CD14-positive monocyte (primary cell): Measurements from ENCODE around the gene MORC2. TPM values are rescaled to one million over a fixed set of nuclear protein-coding genes. Genes with fewer than 3 reads are reported as not detected.

Source experiments
- DNase-seq, 3 donors: peaks; one replicate each; pipeline ENCODE4 v3.0.0-alpha.2; 2011 to 2022
- H2AFZ ChIP-seq: 2 replicates; pipeline ENCODE4 v1.6.0; 2012; ENCODE audit warnings: mild to moderate bottlenecking, low read depth, low read length, inconsistent platforms; ENCODE audit not compliant: insufficient read depth, poor library complexity, severe bottlenecking
- H3K27ac ChIP-seq, 2 donors: 1 replicate in 1 of 2; 2 replicates in 1 of 2; pipeline ENCODE4 v1.5.1; 2012 to 2013; ENCODE audit warnings: low read length in 2 of 2, control low read depth in 1 of 2, inconsistent platforms in 1 of 2, low read depth in 1 of 2, mild to moderate bottlenecking in 1 of 2
- H3K27me3 ChIP-seq, 2 donors: one replicate each; pipeline versions ENCODE4 v1.6.0 to v1.6.1; 2011 to 2013; ENCODE audit warnings: low read length in 2 of 2; ENCODE audit not compliant: control insufficient read depth in 2 of 2, insufficient read depth in 2 of 2
- H3K36me3 ChIP-seq, 2 donors: replicated peaks in 1 of 2; 1 replicate in 1 of 2; 2 replicates in 1 of 2; pipeline versions ENCODE4 v1.5.1 to v1.6.1; 2012 to 2013; ENCODE audit warnings: low read length in 2 of 2, control low read depth in 1 of 2, inconsistent platforms in 1 of 2, mild to moderate bottlenecking in 1 of 2; ENCODE audit not compliant: insufficient read depth in 2 of 2, control insufficient read depth in 1 of 2
- H3K4me1 ChIP-seq, 2 donors: 1 replicate in 1 of 2; 2 replicates in 1 of 2; pipeline versions ENCODE4 v1.5.1 to v1.6.1; 2012 to 2013; ENCODE audit warnings: low read length in 2 of 2, control low read depth in 1 of 2, inconsistent platforms in 1 of 2, mild to moderate bottlenecking in 1 of 2, moderate library complexity in 1 of 2; ENCODE audit not compliant: insufficient read depth in 2 of 2, control insufficient read depth in 1 of 2
- H3K4me2 ChIP-seq: replicated peaks from 2 replicates; pipeline ENCODE3; 2012; ENCODE audit warnings: low read length, moderate library complexity, mild to moderate bottlenecking; ENCODE audit not compliant: poor library complexity, severe bottlenecking; ENCODE audit errors: extremely low read depth
- H3K4me3 ChIP-seq, 3 experiments: fragments of 200-600 bp in 1 of 3; sonication (generic) in 1 of 3; replicated peaks in 1 of 3; 1 replicate in 2 of 3; 2 replicates in 1 of 3; pipeline ENCODE4 v1.5.1; 2011 to 2013; ENCODE audit warnings: low read length in 3 of 3, mild to moderate bottlenecking in 3 of 3, control low read depth in 2 of 3, low read depth in 2 of 3, inconsistent platforms in 1 of 3, moderate library complexity in 1 of 3
- H3K79me2 ChIP-seq: 2 replicates; pipeline ENCODE4 v1.6.0; 2012; ENCODE audit warnings: mild to moderate bottlenecking, control low read depth, inconsistent platforms, low read length, moderate library complexity; ENCODE audit not compliant: insufficient read depth
- H3K9ac ChIP-seq: 2 replicates; pipeline ENCODE4 v1.6.0; 2017; ENCODE audit warnings: low read length, mild to moderate bottlenecking; ENCODE audit not compliant: insufficient read depth, poor library complexity, severe bottlenecking
- H3K9me3 ChIP-seq, 2 donors: replicated peaks in 1 of 2; 1 replicate in 1 of 2; 2 replicates in 1 of 2; pipeline versions ENCODE4 v1.5.1 to v1.6.1; 2012 to 2013; ENCODE audit warnings: low read length in 2 of 2, control low read depth in 1 of 2; ENCODE audit not compliant: control insufficient read depth in 1 of 2, insufficient read depth in 1 of 2
- H4K20me1 ChIP-seq: 2 replicates; pipeline ENCODE4 v1.6.0; 2012; ENCODE audit warnings: mild to moderate bottlenecking, low read length, control low read depth, moderate library complexity; ENCODE audit not compliant: insufficient read depth
- H3K27ac Mint-ChIP-seq, 7 donors: one replicate each; pipeline ENCODE4 v1.8.0; 2020; ENCODE audit warnings: mild to moderate bottlenecking in 7 of 7, mixed read lengths in 7 of 7, moderate library complexity in 6 of 7, inconsistent platforms in 2 of 7
- H3K27me3 Mint-ChIP-seq, 3 donors: one replicate each; pipeline ENCODE4 v1.8.0; 2021 to 2022; ENCODE audit warnings: low read depth in 3 of 3, mild to moderate bottlenecking in 3 of 3, mixed read lengths in 3 of 3, moderate library complexity in 3 of 3, inconsistent platforms in 1 of 3
- H3K36me3 Mint-ChIP-seq, 2 donors: one replicate each; pipeline ENCODE4 v1.8.0; 2020; ENCODE audit warnings: mixed read lengths in 2 of 2, inconsistent platforms in 1 of 2, mild to moderate bottlenecking in 1 of 2
- H3K4me1 Mint-ChIP-seq: one replicate; pipeline ENCODE4 v1.8.0; 2020; ENCODE audit warnings: mild to moderate bottlenecking, mixed read lengths
- H3K4me3 Mint-ChIP-seq, 2 donors: one replicate each; pipeline ENCODE4 v1.8.0; 2020; ENCODE audit warnings: mild to moderate bottlenecking in 2 of 2, mixed read lengths in 2 of 2, moderate library complexity in 1 of 2
- H3K9me3 Mint-ChIP-seq, 7 donors: one replicate each; pipeline ENCODE4 v1.8.0; 2020 to 2022; ENCODE audit warnings: mixed read lengths in 7 of 7, mild to moderate bottlenecking in 6 of 7, moderate library complexity in 6 of 7, inconsistent platforms in 2 of 7
- CTCF ChIP-seq: fragments of 200-600 bp; IDR thresholded peaks from one replicate; pipeline ENCODE4 v1.8.0; 2022; ENCODE audit warnings: antibody characterized with exemption, mild to moderate bottlenecking
- WGBS: methylation state at CpG from one replicate; pipeline ENCODE4 v1.1.5; 2013; ENCODE audit warnings: missing lambda C conversion rate; ENCODE audit not compliant: insufficient coverage; 5-methylcytosine and 5-hydroxymethylcytosine counted together
- intact Hi-C, 2 donors: fragments of 100-400 bp; cut with micrococcal nuclease; formaldehyde crosslinking; loops; one replicate each; pipeline versions ENCODE4 v1.15.0 to v1.15.1; 2023
- polyA plus RNA-seq, 3 donors: library from polyadenylated mRNA; depleted of rRNA in 1 of 3; unstranded in 2 of 3; stranded (reverse) in 1 of 3; fragments of 300-500 nt in 2 of 3; fragments of >200 nt in 1 of 3; fragmentation: Illumina TruSeq in 2 of 3; gene quantifications; 1 replicate in 2 of 3; 2 replicates in 1 of 3; pipeline ENCODE4 v1.2.3, GENCODE V29; 2012 to 2021

MORC2 gene
- polyA plus RNA-seq, 3 donors: 2.1 to 6.0 (median 2.4) TPM

GRCh38 chr22:30876915-30877553 is 91.5 kb downstream of the MORC2 start:
- intact Hi-C loops: no loop called here

GRCh38 chr22:30876221-30876751 is 92.3 kb downstream of the MORC2 start:
- Mint-ChIP-seq H3K36me3 (no peaks in the 10 kb centered on the region), H3K9me3 (no peaks in the 10 kb centered on the region), H3K4me3 (no peak overlapping the region), H3K4me1 (no peaks in the 10 kb centered on the region), H3K27ac (no peak overlapping the region), H3K27me3 (peaks cover 0 to 6% (median 2%) of the 10 kb centered on the region in 3 donors)
- Histone ChIP-seq H2AFZ (no peak overlapping the region), H3K4me1 (no peaks in the 10 kb centered on the region), H3K27ac (no peak overlapping the region), H3K9me3 (no peaks in the 10 kb centered on the region), H3K79me2 (no peaks in the 10 kb centered on the region), H3K36me3 (no peaks in the 10 kb centered on the region), H3K4me3 (no peak overlapping the region), H3K4me2 (no peak overlapping the region), H3K27me3 (no peaks in the 10 kb centered on the region), H4K20me1 (no peaks in the 10 kb centered on the region), H3K9ac (no peak overlapping the region)
- no peak for TF ChIP-seq CTCF
- intact Hi-C loops: no loop called here
- DNase-seq: no peak
- 91% methylated on average over 6 of the region's 9 CpGs for WGBS

More at GRCh38 chr22:30876915-30877553, 91.5 kb downstream of the MORC2 start:
- no peaks in the 10 kb centered on the region for H3K9me3 Mint-ChIP-seq
- Histone ChIP-seq H3K4me1 (no peaks in the 10 kb centered on the region), H3K36me3 (no peaks in the 10 kb centered on the region), H3K27me3 (no peaks in the 10 kb centered on the region), H3K9me3 (no peaks in the 10 kb centered on the region), H3K79me2 (no peaks in the 10 kb centered on the region), H3K9ac (no peak overlapping the region), H3K4me3 (no peak overlapping the region), H4K20me1 (no peaks in the 10 kb centered on the region), H3K27ac (no peak overlapping the region), H2AFZ (no peak overlapping the region), H3K4me2 (no peak overlapping the region)
- no peaks in the 10 kb centered on the region for H3K36me3 Mint-ChIP-seq
- H3K27me3 Mint-ChIP-seq: peaks cover 0 to 6% (median 2%) of the 10 kb centered on the region in 3 donors
- TF ChIP-seq CTCF: no peak
- no peak overlapping the region for H3K4me3 Mint-ChIP-seq
- no peak overlapping the region for H3K27ac Mint-ChIP-seq
- H3K4me1 Mint-ChIP-seq: no peaks in the 10 kb centered on the region
- WGBS: 93% methylated on average over 9 of the region's 9 CpGs
- DNase-seq: no peak
